ENCODE measurements around the gene ATP8B4. TPM values are rescaled to one million over a fixed set of nuclear protein-coding genes. Genes with fewer than 3 reads are reported as not detected.

Gene ATP8B4
- polyA plus RNA-seq, 1 donor (not counting 4 experiments of a cell fraction or from before 2014, with no cell fraction given) = 0.05 TPM

- peak; percentile 49 for FAIRE-seq
- dilution Hi-C loops (cut with MboI; ENCODE audit: extremely low pct_ligation_motif_present, low sequenced_read_pairs) = no loop called here
Measured at GRCh38 chr15:50116477-50116876, 2.6 kb downstream of the ATP8B4 start.

GRCh38 chr15:50113992-50114780 lies 4.8 kb downstream of the ATP8B4 start:
- H3K9me1 ChIP-seq (ENCODE audit: control insufficient read depth, extremely low read depth, insufficient read depth, low read length) = no peaks in the 10 kb centered on the region
- H3K9me3 ChIP-seq (ENCODE audit: control insufficient read depth, low read depth, low read length) = no peaks in the 10 kb centered on the region
- no peak overlapping the region for H3K9ac ChIP-seq (ENCODE audit: control insufficient read depth, extremely low read depth, insufficient read depth, low read length)
- dilution Hi-C loops (cut with MboI; ENCODE audit: extremely low pct_ligation_motif_present, low sequenced_read_pairs) = no loop called here
- H3K27ac ChIP-seq (ENCODE audit: control insufficient read depth, insufficient read depth, low read length) = no peak overlapping the region
- no peak overlapping the region for H3K4me3 ChIP-seq (ENCODE audit: control insufficient read depth in 2 of 3, extremely low read depth in 1 of 3, insufficient read depth in 2 of 3, low read depth in 1 of 3, low read length in 3 of 3)
- DNase-seq (ENCODE audit: low read depth, low spot score) = no peak
- no peaks in the 10 kb centered on the region for H3K79me2 ChIP-seq (ENCODE audit: control insufficient read depth, insufficient read depth, low read length)
- H3K4me1 ChIP-seq (ENCODE audit: control insufficient read depth, extremely low read depth, insufficient read depth, low read length) = peaks cover 4% of the 10 kb centered on the region
- TF ChIP-seq, protein P1, sequence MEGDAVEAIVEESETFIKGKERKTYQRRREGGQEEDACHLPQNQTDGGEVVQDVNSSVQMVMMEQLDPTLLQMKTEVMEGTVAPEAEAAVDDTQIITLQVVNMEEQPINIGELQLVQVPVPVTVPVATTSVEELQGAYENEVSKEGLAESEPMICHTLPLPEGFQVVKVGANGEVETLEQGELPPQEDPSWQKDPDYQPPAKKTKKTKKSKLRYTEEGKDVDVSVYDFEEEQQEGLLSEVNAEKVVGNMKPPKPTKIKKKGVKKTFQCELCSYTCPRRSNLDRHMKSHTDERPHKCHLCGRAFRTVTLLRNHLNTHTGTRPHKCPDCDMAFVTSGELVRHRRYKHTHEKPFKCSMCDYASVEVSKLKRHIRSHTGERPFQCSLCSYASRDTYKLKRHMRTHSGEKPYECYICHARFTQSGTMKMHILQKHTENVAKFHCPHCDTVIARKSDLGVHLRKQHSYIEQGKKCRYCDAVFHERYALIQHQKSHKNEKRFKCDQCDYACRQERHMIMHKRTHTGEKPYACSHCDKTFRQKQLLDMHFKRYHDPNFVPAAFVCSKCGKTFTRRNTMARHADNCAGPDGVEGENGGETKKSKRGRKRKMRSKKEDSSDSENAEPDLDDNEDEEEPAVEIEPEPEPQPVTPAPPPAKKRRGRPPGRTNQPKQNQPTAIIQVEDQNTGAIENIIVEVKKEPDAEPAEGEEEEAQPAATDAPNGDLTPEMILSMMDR (optimal IDR thresholded peaks at IDR 0.05 in 1 of 3, IDR thresholded peaks at IDR 0.05 in 1 of 3, conservative IDR thresholded peaks at IDR 0.05 in 1 of 3; ENCODE audit: extremely low read depth in 1 of 3, insufficient read depth in 2 of 3, low read length in 3 of 3) = no peak
- H3K36me3 ChIP-seq (ENCODE audit: control insufficient read depth in 2 of 2, extremely low read depth in 1 of 2, insufficient read depth in 2 of 2, low read length in 2 of 2) = no peaks in the 10 kb centered on the region
- FAIRE-seq = no peak
- H3K27me3 ChIP-seq (ENCODE audit: control insufficient read depth, extremely low read depth, insufficient read depth, low read length) = no peaks in the 10 kb centered on the region
- no peak overlapping the region for H2AFZ ChIP-seq (ENCODE audit: control insufficient read depth, low read length)
- no peak overlapping the region for H3K4me2 ChIP-seq (ENCODE audit: control insufficient read depth, extremely low read depth, insufficient read depth, low read depth, low read length)
- H4K20me1 ChIP-seq (ENCODE audit: control insufficient read depth, extremely low read depth, insufficient read depth, low read length) = no peaks in the 10 kb centered on the region

More at GRCh38 chr15:50116477-50116876, 2.6 kb downstream of the ATP8B4 start:
- no peaks in the 10 kb centered on the region for H3K27me3 ChIP-seq (ENCODE audit: control insufficient read depth, extremely low read depth, insufficient read depth, low read length)
- H3K36me3 ChIP-seq (ENCODE audit: control insufficient read depth in 2 of 2, extremely low read depth in 1 of 2, insufficient read depth in 2 of 2, low read length in 2 of 2) = no peaks in the 10 kb centered on the region
- no peak overlapping the region for H3K4me2 ChIP-seq (ENCODE audit: control insufficient read depth, extremely low read depth, insufficient read depth, low read depth, low read length)
- H3K9me1 ChIP-seq (ENCODE audit: control insufficient read depth, extremely low read depth, insufficient read depth, low read length) = no peaks in the 10 kb centered on the region
- no peak overlapping the region for H3K9ac ChIP-seq (ENCODE audit: control insufficient read depth, extremely low read depth, insufficient read depth, low read length)
- no peak overlapping the region for H3K27ac ChIP-seq (ENCODE audit: control insufficient read depth, insufficient read depth, low read length)
- H4K20me1 ChIP-seq (ENCODE audit: control insufficient read depth, extremely low read depth, insufficient read depth, low read length) = no peaks in the 10 kb centered on the region
- H3K4me1 ChIP-seq (ENCODE audit: control insufficient read depth, extremely low read depth, insufficient read depth, low read length) = no peaks in the 10 kb centered on the region
- no peak overlapping the region for H3K4me3 ChIP-seq (ENCODE audit: control insufficient read depth in 2 of 3, extremely low read depth in 1 of 3, insufficient read depth in 2 of 3, low read depth in 1 of 3, low read length in 3 of 3)
- no peaks in the 10 kb centered on the region for H3K79me2 ChIP-seq (ENCODE audit: control insufficient read depth, insufficient read depth, low read length)
- TF ChIP-seq, protein P1 (optimal IDR thresholded peaks at IDR 0.05 in 1 of 3, IDR thresholded peaks at IDR 0.05 in 1 of 3, conservative IDR thresholded peaks at IDR 0.05 in 1 of 3; ENCODE audit: extremely low read depth in 1 of 3, insufficient read depth in 2 of 3, low read length in 3 of 3) = peak; percentile 35 to 71 (median 53)
- no peak for TF ChIP-seq EZH2 (IDR thresholded peaks at IDR 0.05; ENCODE audit: low read length)
- H2AFZ ChIP-seq (ENCODE audit: control insufficient read depth, low read length) = no peak overlapping the region
- no peaks in the 10 kb centered on the region for H3K9me3 ChIP-seq (ENCODE audit: control insufficient read depth, low read depth, low read length)
- no peak for DNase-seq (ENCODE audit: low read depth, low spot score)
